Body of pancreas (tissue), 4 donors: ENCODE results near the gene LHFPL3.

Experiments used
- POLR2A ChIP-seq, 3 donors: fragments of 450-650 bp; IDR thresholded peaks; one replicate each; pipeline ENCODE4 v1.6.1; 2016; ENCODE audit warnings: antibody characterized with exemption in 3 of 3, mild to moderate bottlenecking in 2 of 3
- TF ChIP-seq, protein P1 (sequence below), 7 experiments: fragments of 450-650 bp in 4 of 7; fragments of 200-600 bp in 3 of 7; sonication (generic) in 3 of 7; IDR thresholded peaks; one replicate each; pipeline ENCODE4 v1.5.1; 2016 to 2019; ENCODE audit warnings: antibody characterized with exemption in 7 of 7

- TF ChIP-seq, protein P1, sequence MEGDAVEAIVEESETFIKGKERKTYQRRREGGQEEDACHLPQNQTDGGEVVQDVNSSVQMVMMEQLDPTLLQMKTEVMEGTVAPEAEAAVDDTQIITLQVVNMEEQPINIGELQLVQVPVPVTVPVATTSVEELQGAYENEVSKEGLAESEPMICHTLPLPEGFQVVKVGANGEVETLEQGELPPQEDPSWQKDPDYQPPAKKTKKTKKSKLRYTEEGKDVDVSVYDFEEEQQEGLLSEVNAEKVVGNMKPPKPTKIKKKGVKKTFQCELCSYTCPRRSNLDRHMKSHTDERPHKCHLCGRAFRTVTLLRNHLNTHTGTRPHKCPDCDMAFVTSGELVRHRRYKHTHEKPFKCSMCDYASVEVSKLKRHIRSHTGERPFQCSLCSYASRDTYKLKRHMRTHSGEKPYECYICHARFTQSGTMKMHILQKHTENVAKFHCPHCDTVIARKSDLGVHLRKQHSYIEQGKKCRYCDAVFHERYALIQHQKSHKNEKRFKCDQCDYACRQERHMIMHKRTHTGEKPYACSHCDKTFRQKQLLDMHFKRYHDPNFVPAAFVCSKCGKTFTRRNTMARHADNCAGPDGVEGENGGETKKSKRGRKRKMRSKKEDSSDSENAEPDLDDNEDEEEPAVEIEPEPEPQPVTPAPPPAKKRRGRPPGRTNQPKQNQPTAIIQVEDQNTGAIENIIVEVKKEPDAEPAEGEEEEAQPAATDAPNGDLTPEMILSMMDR (IDR thresholded peaks at IDR 0.05): no peak
- TF ChIP-seq POLR2A (IDR thresholded peaks at IDR 0.05): no peak
Observed at GRCh38 chr7:104553074-104553473, 224.7 kb downstream of the LHFPL3 start.
